IMR-90 (cell line): ENCODE data around the gene CMTM6. TPM values are rescaled to one million over a fixed set of nuclear protein-coding genes. Genes with fewer than 3 reads are reported as not detected.

Source experiments
- microRNA-seq, 2 experiments: library from miRNA; stranded (forward) in 1 of 2; unstranded in 1 of 2; fragments of 10-50 nt in 1 of 2; fragments of <30 nt in 1 of 2; gene quantifications in 1 of 2; microRNA quantifications in 1 of 2; one replicate each; pipeline versions ENCODE3 to v1.1.0; 2013 to 2020; ENCODE audit not compliant: insufficient read depth in 1 of 2, insufficient read length in 1 of 2, unreplicated experiment in 1 of 2
- polyA plus RNA-seq, 3 experiments: library from polyadenylated mRNA; depleted of rRNA; stranded (reverse); fragments of >200 nt; gene quantifications; 2 replicates each; pipeline ENCODE4 v1.2.3, GENCODE V29; 2012; ENCODE audit warnings: low replicate concordance in 1 of 3
- small RNA-seq, 5 experiments: library from RNA; depleted of rRNA; stranded (forward); fragments of <200 nt; gene quantifications; one replicate each; pipeline ENCODE3, GENCODE V24; 2012
- total RNA-seq: library from RNA; depleted of rRNA; stranded (reverse); fragments of >200 nt; gene quantifications from 2 replicates; pipeline ENCODE4 v1.2.3, GENCODE V29; 2012; rRNA removed

Gene CMTM6
- total and polyA plus RNA-seq, 2 of the 4 experiments (the other 2 are of a cell fraction), result 29.4 to 36.6 TPM

Small RNAs within 50 kb of the gene (microRNA-seq; reads per million reads assigned to microRNA genes)
- gene MIR548AY, result 0 to 2.1 reads per million in 2 experiments

Small RNAs within 50 kb of the gene (small RNA-seq; reads per million reads assigned to genes)
- 0 to 1.5 (median 0) reads per million in 5 experiments for gene MIR548AY

Other genes starting within 250 kb of the CMTM6 start
- gene CMTM7, start 111.0 kb downstream of the CMTM6 start, total RNA-seq, result 3.4 and 3.9 TPM in 2 replicates
- gene CMTM7, start 111.0 kb downstream of the CMTM6 start, polyA plus RNA-seq (2012; rRNA removed), result 31.4 and 33.7 TPM in 2 replicates
- 30.8 and 45.0 TPM in 2 replicates for gene DYNC1LI1, start 68.0 kb upstream of the CMTM6 start, total RNA-seq
- 22.8 and 25.2 TPM in 2 replicates for gene DYNC1LI1, start 68.0 kb upstream of the CMTM6 start, polyA plus RNA-seq (2012; rRNA removed)
- 19.4 and 20.4 TPM in 2 replicates for gene CNOT10, start 182.3 kb upstream of the CMTM6 start, total RNA-seq
- 15.8 and 19.9 TPM in 2 replicates for gene CNOT10, start 182.3 kb upstream of the CMTM6 start, polyA plus RNA-seq (2012; rRNA removed)